Dedifferentiated amniotic fluid mesenchymal stem cell (primary cell): Measurements from ENCODE around the gene TNS1.
A peak's percentile ranks its signal among the peaks of the same experiment; 100 is the strongest.

Source experiments
- DNase-seq: peaks from one replicate; pipeline ENCODE4 v3.0.0-alpha.2; 2016; ENCODE audit errors: extremely low spot score

The TNS1 gene

DNA sequence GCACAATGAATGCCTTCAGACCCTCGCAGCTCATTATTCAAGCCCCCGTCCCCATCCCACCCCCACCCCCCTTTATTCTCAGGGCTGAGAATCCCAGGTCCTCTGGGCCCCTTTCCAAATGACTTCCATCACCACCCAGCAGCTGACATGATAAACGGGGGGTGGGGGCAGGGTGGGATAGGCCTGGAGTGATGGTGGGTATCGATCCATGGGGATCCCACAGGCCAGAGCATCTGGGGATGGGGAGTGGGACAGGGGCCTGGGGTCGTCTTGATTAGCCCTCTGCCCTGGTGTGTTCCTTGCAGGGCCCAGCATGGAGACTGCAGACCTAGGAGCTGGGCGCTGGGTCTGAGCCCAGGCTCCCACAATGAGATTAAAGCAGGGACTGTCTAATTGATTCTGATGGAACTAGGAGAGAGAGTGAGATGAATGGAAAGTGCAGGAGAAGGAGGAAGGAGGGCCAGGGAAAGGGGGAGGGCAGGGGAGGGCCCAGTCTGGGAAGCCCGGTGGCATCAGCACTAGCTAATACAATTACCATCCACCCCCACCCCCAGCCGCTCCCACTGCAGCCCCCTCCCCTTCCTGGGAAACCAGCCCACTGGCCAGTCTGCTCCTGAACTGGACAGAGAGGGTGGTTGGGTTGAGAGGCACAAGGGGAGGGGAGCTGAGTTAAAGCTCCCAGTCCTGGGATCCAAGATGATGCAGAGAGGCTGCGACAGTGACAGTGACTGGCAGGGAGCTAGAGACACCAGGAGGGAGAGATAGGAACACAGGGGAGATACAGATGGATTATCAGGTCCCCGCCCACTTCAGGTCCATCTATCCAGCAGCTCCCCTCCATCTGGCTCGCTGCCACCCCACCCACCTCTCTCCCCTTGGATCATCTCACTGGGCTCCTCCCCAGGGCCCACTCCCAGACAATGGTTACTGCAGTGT is 13.1 kb upstream of the TNS1 start:
- no peak for DNase-seq

DNA sequence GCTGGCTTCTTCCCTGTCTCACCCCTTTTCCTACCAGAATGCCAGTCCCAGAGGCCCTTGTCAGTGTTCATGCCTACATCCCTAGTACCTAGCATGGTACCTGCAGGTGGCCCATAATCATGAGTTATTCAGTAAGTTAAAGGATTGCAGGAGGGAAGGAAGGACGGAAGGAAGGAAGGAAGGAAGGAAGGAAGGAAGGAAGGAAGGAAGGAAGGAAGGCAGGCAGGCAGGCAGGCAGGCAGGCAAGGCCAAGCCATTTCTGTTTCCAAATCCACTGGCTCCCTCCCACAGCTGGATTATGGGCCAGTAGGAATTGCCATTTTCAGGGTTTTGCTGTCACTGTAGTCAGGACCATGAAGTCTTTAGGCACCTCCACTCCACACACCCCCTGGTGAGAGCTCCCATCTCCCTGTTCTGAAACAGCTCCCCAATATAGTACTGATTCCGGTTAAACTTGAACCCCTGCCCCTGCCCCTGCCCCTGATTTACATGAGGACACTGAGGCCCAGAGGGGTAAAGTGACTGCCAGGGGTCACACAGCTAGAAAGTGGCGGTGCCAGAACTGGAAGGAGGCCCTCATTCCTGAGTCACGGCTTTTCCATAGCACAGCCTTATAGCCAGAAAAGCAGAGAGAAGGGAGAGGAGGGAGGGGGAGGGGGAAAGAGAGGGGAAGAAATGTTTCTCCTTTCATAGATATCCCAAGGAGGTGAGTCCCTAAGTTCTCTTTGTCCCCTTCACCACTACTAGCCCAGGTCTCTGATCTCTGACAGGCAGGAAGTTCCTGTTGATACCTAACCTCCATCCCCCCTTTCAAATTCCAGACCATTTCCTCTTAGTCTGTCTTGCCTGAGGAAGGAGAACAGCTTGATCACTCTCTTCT is 12.2 kb upstream of the TNS1 start:
- no peak for DNase-seq

- DNase-seq = no peak
Observed at GRCh38 chr2:218013289-218013688, 10.5 kb upstream of the TNS1 start.

GRCh38 chr2:218012284-218012683 is 9.5 kb upstream of the TNS1 start:
- DNase-seq = no peak

DNA sequence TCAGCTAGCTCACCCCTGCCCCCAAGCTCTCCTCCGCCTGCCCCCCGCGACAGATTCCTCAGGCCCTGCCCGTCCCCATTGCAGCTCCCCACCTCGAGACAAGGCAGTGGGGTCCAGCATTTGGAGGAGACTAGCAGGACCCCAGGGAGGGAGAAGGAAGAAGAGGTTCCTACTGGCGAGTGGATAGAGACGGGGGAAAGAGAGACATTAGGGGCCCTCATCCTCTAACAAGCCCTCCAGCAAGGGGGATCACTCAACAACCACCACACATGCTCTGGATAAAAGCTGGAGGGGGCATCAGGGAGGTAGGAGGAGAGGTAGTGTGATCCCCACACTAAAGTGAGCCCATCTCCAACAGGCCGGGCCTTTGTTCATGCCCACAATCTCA is 8.9 kb upstream of the TNS1 start:
- DNase-seq = no peak

GRCh38 chr2:218010984-218011652 is 8.3 kb upstream of the TNS1 start:
- no peak for DNase-seq

GRCh38 chr2:218010140-218010983 is 7.6 kb upstream of the TNS1 start:
- no peak for DNase-seq

- no peak for DNase-seq
Observed at GRCh38 chr2:218009765-218010139, 7.0 kb upstream of the TNS1 start.

- no peak for DNase-seq
Observed at GRCh38 chr2:218009231-218009630, 6.4 kb upstream of the TNS1 start.

DNA sequence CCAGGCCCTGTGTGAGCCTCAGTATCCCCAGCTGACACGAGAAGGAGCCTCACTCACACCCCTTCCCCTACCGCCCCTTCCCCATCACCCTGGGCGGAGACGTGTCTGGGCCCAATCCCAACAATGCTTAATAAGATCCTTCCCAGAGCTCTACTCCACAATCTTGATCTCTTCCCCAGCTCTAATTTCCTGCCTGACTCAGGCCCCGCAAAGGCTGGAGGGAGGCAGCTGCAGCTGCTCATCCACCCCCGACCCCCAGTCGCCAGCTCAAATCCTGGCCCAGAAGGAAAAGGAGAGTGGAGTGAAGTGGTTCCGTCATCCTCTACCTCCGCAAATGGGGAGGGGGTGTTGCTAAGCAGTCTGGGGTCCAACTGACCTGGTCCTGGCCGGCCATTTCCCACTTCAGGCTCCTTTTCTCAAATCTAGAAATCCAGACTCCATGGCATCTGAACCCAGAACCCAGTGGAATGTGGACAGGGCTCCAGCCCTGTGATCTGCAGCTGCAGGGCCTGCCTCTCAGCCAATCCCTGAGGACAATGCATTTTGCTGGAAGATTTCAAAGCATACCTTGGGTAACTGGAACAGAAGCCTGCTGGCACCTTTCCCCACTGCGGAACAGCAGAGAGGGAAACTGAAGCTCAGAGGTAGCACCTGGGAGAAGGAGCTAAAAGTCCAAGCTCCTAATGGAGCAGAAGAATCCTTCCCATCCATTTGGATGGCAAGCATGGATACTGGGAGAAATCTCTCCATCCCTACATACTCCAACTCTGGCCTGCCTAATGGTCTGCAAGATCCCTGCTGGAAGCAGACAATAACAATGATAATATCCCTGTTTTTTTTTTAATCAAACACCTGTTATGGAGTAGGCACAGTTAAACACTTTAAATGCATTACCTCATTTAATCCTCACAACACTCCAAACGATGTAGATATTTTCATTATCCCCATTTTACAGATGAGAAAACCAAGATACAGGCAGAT is 5.6 kb upstream of the TNS1 start:
- no peak for DNase-seq

DNA sequence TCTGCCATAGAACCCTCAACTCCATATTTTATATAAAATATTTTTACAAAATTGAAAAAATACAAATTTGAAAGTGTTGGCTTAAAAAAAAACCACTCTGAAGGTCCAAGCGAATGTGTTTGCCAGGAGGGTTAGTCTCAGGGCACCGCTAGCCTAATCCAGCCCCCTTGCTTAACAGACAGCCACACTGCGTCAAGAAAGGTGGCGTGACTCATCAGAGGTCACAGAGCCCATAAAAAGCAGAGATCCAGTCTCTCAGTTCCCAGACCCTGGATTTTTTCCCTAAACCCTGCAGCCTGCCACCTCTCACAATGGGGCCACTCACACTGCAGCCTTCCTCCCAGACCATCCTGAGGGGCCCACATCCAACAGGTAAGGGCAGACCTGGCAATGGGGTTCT is 3.9 kb upstream of the TNS1 start:
- DNase-seq = no peak

DNA sequence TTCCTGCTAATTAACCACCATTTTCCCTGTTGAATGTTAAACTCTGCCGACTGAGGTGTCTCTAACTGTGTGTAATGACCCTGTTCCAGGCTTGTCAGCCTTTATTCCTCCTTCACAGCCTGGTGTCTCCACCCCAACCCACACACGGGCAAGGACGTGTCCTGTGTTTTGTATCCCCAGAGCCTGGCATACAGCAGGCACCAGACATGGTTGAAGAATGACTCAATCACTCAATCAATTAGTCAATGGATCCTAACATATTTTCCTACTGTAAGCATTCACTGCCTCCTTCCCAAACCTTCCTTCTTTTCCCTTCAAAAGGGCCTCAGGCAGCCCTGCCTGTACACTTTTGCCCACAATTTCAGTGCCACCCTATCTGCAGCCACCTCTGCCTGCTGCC is 2.7 kb upstream of the TNS1 start:
- DNase-seq = peak; percentile 25

- DNase-seq = no peak
Observed at GRCh38 chr2:218005028-218005427, 2.2 kb upstream of the TNS1 start.

DNA sequence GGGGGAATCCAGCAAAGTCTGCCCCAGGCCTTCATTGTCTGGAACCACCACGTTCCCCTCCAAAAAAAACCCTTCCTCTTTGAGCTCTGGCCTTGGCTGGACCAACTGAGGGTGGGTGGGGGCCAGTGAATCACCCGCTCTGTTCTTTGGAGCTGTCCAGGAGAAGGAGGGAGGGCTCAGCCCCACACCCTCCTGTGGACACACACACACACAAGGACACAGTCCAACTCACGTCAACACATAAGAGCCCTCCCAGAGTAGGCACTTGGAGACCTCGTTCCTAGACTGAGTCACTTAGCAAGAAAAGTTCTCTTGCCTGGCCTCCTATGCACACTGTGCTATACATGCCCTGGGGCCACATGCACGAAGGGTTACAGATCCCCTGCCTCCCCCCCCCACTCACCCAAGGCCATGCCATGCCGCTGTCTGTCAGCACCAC is 1.2 kb upstream of the TNS1 start:
- peak; percentile 93 for DNase-seq

DNA sequence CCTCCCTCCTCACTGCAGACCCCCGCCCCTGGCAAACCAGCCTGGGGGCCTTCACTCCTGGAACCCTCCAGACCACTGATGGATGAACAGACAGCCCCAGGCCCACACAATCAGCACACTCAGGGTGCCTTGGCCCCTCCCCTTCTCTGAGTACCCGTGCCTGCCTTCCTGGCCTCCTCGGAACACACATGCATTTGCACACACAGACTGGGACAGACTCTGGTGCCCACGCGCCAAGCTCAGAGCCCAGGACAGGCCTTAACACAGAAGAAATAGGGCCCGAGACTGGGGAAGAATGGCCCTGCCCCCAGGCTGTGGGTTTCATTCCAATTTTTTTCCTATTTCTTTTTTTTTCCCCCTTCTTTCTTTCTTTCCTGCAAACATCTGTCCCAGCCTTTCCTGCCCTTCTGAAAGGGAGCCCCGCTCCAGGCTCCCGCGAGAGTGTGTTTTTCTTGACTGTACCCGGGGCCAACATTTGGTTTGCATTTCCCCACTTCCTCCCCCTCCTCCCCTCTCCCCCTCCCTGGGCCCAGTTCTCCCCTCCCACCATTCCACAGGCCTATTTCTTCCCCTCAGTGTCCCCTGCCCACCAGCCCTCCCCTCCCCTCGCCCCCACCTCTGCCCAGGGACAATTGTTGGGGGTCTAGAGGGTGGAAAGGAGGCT is 618 bp upstream of the TNS1 start:
- DNase-seq = peak; percentile 70

- no peak for DNase-seq
Observed at GRCh38 chr2:218002143-218002844, 501 bp downstream of the TNS1 start.

GRCh38 chr2:218001629-218002028 is 1.2 kb downstream of the TNS1 start:
- DNase-seq = no peak

GRCh38 chr2:218000136-218000535 is 2.7 kb downstream of the TNS1 start:
- DNase-seq = no peak

DNA sequence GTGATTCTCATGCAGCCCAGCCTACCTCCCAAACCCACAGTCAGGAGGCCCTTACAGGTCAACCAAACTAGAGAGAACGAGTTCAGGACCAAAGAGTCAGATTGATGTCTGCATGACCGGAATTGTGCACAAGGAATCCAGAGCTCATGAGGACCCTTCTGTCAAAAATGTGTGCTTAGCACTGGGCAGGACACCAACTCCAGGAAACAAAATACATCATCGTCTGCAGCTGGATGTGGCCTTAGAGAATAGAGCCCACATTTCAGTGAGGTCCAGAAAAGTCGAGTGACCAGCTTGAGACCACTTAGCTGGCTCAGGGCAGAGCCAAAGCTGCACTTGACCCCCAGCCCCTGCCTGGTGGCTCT is 3.2 kb downstream of the TNS1 start:
- no peak for DNase-seq
